Lower lobe of right lung (tissue), 2 donors: ENCODE data around the gene TBC1D10B. TPM values are rescaled to one million over a fixed set of nuclear protein-coding genes. Genes with fewer than 3 reads are reported as not detected.

Experiments
- ATAC-seq, 2 donors: fragments of 200-7000 bp; cut with Tn5 transposase; one replicate each; pipeline ENCODE4 v1.9.1; 2020 to 2022; ENCODE audit warnings: mild to moderate bottlenecking in 2 of 2, moderate library complexity in 2 of 2
- DNase-seq: peaks from one replicate; pipeline ENCODE4 v3.0.0-alpha.2; 2020
- H3K27ac ChIP-seq: fragments of 200-600 bp; one replicate; pipeline ENCODE4 v1.8.0; 2022
- H3K27me3 ChIP-seq: fragments of 200-600 bp; one replicate; pipeline ENCODE4 v1.8.0; 2022; ENCODE audit warnings: low read depth
- H3K36me3 ChIP-seq: fragments of 200-600 bp; one replicate; pipeline ENCODE4 v1.8.0; 2022; ENCODE audit warnings: mild to moderate bottlenecking
- H3K4me1 ChIP-seq: fragments of 200-600 bp; one replicate; pipeline ENCODE4 v1.8.0; 2022
- H3K4me3 ChIP-seq: fragments of 200-600 bp; one replicate; pipeline ENCODE4 v1.8.0; 2022; ENCODE audit warnings: mild to moderate bottlenecking
- H3K9me3 ChIP-seq: fragments of 200-600 bp; one replicate; pipeline ENCODE4 v1.8.0; 2022
- CTCF ChIP-seq: fragments of 200-600 bp; IDR thresholded peaks from one replicate; pipeline ENCODE4 v1.8.0; 2022; ENCODE audit warnings: antibody characterized with exemption, mild to moderate bottlenecking
- intact Hi-C: fragments of 100-400 bp; cut with DNase I; formaldehyde crosslinking; loops from one replicate; pipeline ENCODE4 v1.11.0; 2022
- total RNA-seq: library from RNA; stranded (reverse); fragmentation: NEBNext Ultra II Directional; extraction: Animal tissue kit (Norgen Biotek cat#: 25700); gene quantifications from one replicate; pipeline ENCODE4 v1.2.1, GENCODE V29; 2021
- donor health status: DM: no; HTN: yes; CAD: no; lungs with severe emphysema.

Gene TBC1D10B
- total RNA-seq, 1 donor from 2014 or later: 36.9 TPM

- Histone ChIP-seq H3K27ac (peak overlapping the region; percentile 81), H3K36me3 (peaks cover 28% of the 10 kb centered on the region), H3K4me1 (peaks cover 36% of the 10 kb centered on the region), H3K9me3 (no peaks in the 10 kb centered on the region), H3K27me3 (no peaks in the 10 kb centered on the region), H3K4me3 (peak overlapping the region; percentile 91)
- intact Hi-C loops: no loop called here
- ATAC-seq: no peak
- no peak for TF ChIP-seq CTCF
- DNase-seq: no peak
Observed at GRCh38 chr16:30368122-30368791, 2.0 kb downstream of the TBC1D10B start.

DNA sequence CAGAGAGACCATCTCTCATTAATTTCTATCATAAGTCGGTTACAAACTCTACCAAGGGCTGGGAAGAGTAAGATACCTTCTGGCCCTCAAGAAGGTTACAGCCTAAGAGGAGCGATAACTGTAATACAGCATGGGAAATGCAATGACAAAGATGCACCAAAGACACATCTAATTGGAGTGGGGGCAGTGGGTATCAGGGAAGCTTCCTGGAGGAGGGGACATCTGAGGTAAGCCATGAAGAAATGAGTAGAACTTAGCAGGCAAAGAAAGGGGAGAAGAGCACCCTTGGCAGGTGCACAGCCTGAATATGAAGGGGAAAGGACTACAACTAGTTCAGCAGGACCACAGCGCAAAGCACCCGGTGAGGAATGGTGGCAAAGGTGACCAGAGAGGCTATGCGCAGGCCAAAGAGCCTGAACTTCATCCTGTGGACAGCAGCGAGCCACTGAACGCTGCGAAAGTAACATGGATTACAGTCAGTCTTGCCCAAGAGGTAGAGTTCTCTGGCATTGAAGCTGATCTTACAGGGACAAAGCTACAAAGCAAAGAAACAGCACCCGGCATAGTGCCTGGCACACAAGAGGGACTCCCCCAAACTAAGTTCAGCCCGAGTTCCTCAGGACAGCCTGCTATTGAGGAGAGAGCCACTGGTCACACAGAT, 2.8 kb downstream of the TBC1D10B start:
- Histone ChIP-seq H3K4me3 (peak overlapping the region; percentile 91), H3K27ac (no peak overlapping the region), H3K9me3 (no peaks in the 10 kb centered on the region), H3K27me3 (no peaks in the 10 kb centered on the region), H3K4me1 (peaks cover 36% of the 10 kb centered on the region), H3K36me3 (peaks cover 35% of the 10 kb centered on the region)
- intact Hi-C loops: no loop called here
- TF ChIP-seq CTCF: no peak
- ATAC-seq (no peak), DNase-seq (no peak)

DNA sequence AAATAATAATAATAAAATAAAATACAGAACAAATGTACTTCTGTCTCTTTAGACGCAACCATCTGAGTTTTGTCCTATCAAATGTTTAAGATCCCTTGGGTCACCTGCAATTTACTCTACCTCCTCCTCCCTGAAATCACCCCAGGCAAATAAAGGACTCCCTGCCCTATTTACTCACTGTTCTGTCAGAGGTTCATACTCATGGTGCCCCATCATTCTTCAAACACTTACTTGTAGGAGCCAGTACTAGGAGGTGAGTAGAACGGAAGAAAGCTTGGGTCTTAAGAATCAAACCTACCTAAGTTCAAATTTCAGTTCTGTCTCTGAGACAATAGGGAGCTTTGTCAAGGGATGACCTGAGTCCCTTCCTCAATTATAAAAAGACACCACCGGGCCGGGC, 3.8 kb downstream of the TBC1D10B start:
- TF ChIP-seq CTCF: no peak
- Histone ChIP-seq H3K4me3 (no peak overlapping the region), H3K27ac (no peak overlapping the region), H3K9me3 (no peaks in the 10 kb centered on the region), H3K36me3 (peaks cover 43% of the 10 kb centered on the region), H3K4me1 (peaks cover 34% of the 10 kb centered on the region), H3K27me3 (no peaks in the 10 kb centered on the region)
- no peak for ATAC-seq
- DNase-seq: no peak
- intact Hi-C loops: no loop called here

DNA sequence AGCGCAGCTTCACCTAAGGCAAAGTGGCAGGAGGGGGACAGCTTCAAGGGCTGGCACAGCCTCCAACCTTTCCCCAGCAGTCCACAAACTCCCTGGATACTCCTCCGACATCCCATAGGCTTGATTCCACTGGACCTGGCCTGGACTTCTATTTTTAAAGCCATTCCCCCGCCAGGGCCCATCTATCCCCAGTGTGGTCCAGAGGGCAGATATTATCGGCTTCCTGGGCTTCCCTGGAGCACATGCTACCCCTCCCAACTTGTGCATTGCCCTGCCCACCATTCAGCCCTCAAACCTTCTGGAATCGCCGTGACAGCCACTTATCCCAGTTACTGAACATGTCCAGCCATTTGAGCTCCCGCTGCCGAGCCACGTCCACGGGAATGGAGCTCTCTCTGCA, 5.1 kb downstream of the TBC1D10B start:
- peaks cover 51% of the 10 kb centered on the region for H3K36me3 ChIP-seq

GRCh38 chr16:30361180-30361579, 9.1 kb downstream of the TBC1D10B start:
- Histone ChIP-seq H3K36me3 (peaks cover 82% of the 10 kb centered on the region), H3K27me3 (no peaks in the 10 kb centered on the region), H3K27ac (no peak overlapping the region), H3K4me1 (peaks cover 7% of the 10 kb centered on the region), H3K9me3 (no peaks in the 10 kb centered on the region), H3K4me3 (no peak overlapping the region)
- DNase-seq (no peak), ATAC-seq (no peak)
- TF ChIP-seq CTCF: no peak
- intact Hi-C loops: no loop called here

More for the DNA sequence above, 5.1 kb downstream of the TBC1D10B start:
- Histone ChIP-seq H3K4me3 (no peak overlapping the region), H3K9me3 (no peaks in the 10 kb centered on the region), H3K4me1 (peaks cover 30% of the 10 kb centered on the region), H3K27ac (no peak overlapping the region), H3K27me3 (no peaks in the 10 kb centered on the region)
- no peak for ATAC-seq
- no peak for DNase-seq
- intact Hi-C loops: no loop called here
- TF ChIP-seq CTCF: no peak
